Measurements from ENCODE around the gene CCDC124.

Gene CCDC124

DNA sequence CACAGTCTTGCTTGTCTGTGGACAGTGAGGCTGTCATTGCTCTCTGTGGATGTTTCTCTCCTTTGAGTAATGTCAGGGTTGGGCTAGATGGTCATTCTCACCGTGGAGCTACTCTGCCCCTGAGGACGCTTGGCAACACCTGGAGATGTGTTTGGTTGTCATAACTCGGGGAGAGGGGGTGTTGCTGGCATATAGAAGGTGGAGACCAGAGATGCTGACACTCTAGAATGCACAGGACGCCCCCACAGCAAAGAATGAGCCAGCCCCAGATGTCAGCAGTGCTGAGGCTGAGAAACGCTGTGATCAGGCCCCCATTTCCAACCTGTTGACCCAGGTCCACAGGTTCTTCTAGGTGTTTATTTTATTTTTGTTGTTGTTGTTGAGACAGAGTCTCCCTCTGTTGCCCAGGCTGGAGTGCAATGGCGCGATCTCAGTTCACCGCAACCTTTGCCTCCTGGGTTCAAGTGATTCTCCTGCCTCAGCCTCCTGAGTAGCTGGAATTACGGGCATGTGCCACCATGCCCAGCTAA lies 4.6 kb downstream of the CCDC124 start:
- DNase-seq: no peak

DNA sequence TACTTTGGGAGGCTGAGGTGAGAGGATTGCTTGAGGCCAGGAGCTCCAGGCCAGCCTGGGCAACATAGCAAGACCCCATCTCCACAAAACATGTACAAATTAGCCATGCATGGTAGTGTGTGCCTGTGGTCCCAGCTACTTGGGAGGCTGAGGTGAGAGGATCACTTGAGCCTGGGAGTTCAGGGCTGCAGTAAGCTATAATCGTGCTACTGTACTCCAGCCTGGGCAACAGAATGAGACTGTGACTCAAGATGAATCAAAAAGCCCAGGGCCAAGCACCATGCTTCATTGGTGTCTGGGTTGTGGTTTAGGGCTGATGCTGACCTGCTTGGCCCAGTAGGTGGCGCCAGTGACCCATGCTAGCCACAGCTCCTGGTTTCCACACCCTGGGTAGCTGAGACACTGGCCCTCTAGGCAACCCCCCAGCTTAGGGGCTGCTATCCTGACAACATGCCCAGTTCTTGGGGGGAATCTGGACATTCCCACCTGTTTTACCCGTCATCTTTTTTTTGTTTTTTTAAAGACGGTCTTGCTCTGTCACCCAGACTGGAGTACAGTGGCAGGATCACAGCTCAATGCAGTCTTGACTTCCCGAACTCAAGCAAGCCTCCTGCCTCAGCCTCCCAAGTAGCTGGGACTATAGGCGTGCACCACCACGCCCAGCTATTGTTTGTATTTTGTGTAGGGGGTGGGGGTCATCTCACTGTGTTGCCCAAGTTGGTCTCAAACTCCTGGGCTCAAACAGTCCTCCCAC lies 5.5 kb downstream of the CCDC124 start:
- peak; percentile 83 to 86 for DNase-seq

- DNase-seq: no peak
Observed at GRCh38 chr19:17942181-17942580, 9.4 kb downstream of the CCDC124 start.

GRCh38 chr19:17942582-17943273 lies 9.9 kb downstream of the CCDC124 start:
- no peak for DNase-seq

- no peak for DNase-seq
Observed at GRCh38 chr19:17943274-17944221, 10.7 kb downstream of the CCDC124 start.

GRCh38 chr19:17944301-17944700 lies 11.5 kb downstream of the CCDC124 start:
- DNase-seq: no peak

DNA sequence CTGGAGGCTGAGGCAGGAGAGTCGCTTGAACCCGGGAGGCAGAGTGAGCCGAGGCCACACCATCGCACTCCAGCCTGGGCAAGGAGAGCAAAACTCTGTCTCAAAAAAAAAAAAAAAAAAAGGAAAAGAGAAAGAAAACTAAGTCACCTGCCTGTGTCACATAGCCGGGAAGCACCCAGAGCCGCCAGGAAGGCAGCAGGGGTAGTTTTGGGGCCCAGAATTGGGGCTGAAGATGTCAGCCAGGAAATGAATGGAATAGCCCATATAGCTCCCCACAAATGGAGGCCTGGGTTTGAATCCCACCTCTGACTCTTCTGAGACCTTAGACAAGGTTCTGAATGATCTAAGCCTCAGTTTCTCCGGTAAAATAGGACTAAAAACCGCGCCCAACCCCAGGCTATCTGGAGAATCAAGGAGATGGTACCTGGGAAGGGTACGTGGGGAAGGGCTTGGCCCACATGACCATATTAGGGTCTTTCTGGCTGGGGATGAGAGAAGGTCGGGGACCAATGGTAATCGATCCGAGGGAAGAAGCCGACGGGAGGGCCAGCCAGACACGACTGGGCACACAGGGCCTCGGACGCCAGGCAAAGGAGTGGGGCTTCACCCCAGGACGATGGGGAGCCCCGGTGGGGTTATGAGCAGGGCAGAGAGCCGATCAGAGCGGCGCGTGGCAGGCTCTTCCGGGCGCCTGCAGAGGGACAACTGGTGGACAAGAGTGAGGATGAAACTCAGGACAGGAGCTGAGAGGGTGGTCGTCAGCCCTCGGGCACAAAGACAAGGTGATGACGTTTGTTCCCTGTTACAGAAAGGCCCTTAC lies 14.4 kb downstream of the CCDC124 start:
- DNase-seq: peak in 1 of 2 donors; percentile 42

DNA sequence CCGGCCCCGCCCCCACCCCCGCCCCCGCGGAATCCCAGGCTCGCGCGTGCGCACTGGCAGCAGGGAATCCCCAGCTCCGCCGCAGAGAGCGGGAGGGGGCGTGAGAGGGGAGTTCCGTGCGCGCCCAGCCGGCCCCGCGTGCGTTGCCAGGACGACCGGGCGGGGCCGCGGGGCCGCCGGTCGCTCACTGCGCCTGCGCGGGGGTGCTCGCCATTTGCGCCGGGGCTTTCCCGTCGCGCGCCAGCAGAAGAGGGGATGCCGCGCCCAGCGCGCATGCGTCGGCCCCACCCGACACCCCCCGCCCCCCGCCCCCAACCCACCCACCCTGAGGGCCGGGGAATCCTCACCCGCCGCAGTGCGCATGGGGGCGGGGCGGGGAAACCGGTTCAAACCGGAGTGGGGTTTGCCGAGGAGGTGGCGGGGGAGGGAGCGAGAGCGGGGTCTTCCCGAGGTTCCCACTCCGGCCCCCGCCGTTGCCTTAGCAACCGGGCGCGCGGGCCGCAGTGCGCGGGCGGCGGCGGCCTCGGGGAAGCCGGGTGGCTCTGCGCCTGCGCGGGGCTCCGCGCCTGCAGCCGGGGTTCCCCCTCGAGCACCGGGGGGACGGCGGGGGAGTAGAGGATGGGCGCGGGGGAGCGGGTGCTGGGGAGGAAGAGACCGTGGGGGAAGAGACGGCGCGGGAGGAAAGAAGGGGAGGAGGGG lies 15.1 kb downstream of the CCDC124 start:
- DNase-seq: peak; percentile 96 to 98

- DNase-seq: no peak
Observed at GRCh38 chr19:17948514-17948900, 15.7 kb downstream of the CCDC124 start.

DNA sequence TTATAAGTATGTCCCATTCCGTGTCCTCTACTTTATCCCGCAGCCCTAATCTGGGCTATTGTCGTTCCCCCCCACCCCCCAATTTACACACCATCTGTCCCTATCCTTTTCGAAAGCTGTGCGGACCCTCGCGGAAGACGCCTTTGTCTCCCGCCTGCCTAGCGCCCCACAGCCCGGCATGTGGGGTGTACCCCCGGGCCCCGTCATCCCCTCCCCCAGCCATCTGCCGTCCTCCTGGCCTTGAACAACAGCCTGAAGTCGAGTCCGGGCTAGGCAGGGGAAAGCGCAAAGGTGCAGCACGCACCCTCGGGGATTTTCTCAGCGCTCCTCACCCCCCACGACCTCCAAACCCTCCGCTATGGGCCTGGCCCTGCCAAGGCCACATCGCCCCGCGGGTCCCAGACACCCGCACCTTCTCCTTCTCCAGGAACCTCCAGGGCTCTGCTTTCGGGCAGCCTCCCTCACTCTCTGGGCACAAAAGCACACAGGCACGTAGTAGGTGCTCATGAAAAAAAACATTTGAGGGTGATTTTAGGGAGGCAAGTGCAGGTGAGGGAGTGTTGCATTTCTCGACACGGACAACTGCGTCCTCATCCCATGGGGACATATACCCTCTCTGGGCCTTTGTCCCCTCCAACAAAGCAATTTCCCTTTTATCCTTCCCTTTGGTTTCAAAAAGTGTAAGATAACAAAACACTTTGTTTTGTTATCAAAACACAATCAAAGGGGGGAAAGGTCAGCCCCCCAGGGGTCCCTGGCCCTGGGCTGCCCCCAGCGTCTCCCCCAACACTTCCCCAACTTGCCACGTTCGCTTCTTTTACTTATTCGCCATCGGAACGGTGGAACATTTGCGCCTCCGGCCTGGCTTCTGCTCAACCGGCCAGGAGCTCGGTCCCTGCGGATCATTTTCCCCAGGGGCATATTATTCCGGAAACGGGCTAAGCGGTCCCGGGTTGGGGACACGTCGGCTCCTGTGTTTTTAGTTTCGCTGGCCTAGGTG lies 16.4 kb downstream of the CCDC124 start:
- peak in 1 of 2 donors; percentile 19 for DNase-seq

DNA sequence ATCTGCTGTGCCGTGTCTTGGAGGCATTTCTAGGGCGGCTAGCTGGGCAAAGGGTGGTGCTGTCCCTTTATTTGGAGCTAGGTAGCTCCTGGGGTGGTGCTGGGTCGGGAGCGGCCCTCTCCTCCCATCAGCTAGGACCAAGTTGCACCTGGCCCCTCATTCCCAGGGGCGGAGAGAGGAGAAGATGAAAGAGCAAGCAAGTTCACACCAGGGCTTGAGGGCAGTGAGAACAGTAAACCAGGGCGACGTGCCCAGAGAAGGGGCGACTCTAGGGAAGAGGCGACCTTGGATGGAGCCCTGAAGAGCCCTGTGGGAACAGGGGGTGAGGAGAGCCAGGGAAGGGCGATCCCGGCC lies 17.1 kb downstream of the CCDC124 start:
- no peak for DNase-seq

- DNase-seq: peak; percentile 65 to 69
Observed at GRCh38 chr19:17950310-17951156, 17.7 kb downstream of the CCDC124 start.

DNA sequence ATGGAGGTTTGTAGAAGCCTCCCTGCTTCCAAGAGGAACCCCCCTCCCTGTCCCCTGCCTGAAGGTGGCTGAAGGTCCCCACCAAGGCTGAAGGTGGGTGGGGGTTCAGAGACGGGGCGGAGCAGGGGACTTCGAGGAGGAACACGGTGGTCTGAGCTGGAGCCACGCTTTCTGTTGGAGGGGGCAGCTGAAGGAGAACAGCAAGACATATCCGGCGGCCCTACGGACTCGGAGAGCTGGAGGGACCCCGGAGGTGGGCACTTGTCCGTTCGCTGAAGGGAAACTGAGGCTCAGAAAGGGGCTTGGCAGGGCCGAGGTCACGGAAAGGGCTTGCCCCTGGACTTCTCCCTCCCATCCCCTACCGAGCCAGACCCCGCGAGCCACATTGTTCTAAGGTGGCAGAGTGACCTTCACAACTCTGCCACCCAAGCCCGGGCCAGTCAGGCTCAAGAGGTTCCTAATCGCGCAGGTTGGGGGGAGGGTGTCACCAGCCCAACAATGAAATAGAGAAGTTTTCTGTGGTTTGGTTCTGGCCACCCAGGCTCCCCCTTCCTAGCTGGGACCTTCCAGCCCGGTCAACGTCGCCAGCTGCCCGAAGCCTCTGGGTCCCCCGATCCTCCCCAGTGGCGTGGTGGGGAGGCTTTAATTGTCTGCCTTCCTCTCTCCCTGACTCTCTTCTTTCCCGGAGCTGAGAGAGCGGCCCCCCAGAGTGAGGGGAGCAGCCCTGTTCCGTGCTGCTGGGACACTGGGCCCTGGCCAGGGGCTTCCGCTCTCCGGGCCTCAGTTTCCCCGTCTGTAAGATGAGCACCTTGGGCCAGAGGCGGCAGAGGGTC lies 18.6 kb downstream of the CCDC124 start:
- DNase-seq: peak in 1 of 2 donors; percentile 44

DNA sequence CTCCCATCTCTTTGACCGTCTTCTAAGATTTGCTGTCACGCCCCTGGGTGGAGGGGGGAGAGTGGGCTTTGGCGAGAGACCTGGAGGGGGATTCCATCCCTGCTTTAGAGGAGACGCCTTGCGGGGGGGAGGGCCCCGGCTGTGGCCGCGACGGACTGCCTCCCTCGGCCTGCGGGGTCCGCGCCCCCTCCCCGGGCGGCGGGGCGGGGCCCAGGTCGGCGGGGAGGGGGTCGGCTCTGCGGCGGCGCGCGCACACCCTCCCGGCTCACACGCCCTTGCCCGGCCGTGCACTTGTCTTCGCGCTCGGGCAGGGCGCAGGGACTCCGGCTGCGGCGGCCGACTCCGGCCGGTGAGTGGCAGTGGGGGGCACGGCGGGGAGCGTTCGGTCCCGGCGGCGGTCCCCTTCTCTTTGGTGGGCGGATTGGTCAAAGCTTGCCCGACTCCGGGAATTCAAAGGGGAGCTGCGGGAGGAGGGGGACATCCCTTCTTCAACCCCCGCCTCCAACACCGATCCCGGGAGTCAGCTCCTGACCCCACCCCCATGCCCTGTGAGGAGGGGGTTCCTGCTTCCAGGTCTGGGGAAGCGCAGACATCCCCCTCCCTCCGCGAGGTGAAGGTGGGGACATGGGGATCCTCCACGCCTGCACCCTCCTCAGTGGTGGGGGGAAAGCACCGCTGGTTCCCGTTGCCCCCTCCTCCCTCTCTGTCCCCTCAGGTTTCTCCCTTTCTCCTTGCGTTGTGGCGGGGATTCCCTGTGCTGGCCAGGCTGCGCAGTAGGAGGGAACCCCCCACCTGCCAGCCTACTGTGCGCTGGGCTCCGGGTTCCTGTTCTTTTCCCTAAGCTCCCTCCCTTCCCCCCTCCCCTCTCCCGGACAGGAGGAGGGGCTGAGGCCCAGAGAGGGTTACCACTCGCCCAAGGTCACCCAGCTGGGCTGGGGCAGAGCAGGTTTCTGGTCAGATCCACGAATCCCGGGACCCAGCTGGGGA lies 19.5 kb downstream of the CCDC124 start:
- peak; percentile 13 to 38 for DNase-seq

DNA sequence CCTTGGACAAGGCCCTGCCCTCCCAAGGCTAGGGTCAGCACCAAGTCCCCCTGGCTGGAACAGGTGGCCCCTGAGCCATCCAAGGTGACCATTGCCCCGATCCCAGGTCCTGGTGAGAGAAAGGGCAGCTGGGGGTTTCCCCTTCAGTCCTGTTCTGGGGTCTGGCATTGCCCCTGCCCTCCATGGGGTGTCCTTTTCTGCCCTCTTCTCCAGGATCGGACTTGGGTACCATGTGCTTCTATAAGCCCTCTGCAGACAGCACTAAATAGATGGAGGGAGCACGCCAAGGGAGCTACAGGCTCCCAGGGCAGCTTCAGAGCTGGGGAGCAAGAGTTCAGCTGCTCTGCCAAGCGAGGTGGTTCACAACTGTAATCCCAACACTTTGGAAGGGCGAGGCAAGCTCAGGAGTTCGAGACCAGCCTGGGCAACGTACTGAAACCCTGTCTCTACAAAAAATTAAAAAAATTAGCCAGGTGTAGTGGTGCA lies 20.5 kb downstream of the CCDC124 start:
- DNase-seq: no peak

- no peak for DNase-seq
Observed at GRCh38 chr19:17953869-17954268, 21.1 kb downstream of the CCDC124 start.

DNA sequence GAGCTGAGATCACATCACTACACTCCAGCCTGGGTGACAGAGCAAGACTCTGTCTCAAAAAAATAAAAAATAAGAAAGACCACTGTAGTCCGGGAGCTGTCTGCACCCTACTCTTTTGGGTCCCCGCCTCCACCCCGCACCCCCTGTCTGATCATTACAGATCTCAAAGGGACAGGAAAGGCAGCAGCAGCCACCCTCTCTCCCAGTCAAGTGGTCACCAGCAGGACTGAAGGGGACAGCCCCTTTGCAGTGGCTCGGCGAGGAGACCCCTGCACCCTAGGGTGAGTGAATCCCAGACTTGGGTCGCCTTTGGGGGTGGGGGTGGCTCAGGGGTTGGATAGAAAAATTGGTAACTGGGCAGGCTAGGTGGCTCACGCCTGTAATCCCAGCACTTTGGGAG lies 21.6 kb downstream of the CCDC124 start:
- DNase-seq: no peak

Measured in CD4-positive, alpha-beta T cell treated with Interleukin-1 beta for 1 hour (primary cell).